ENCODE data around the gene TNS1.

Gene TNS1

GRCh38 chr2:217988014-217988839 lies 14.6 kb downstream of the TNS1 start:
- H3K4me3 ChIP-seq (ENCODE audit: low read depth, low read length) = no peak overlapping the region
- DNase-seq = peak; percentile 84
- peaks cover 50% of the 10 kb centered on the region for H3K36me3 ChIP-seq
- no peaks in the 10 kb centered on the region for H3K27me3 ChIP-seq
- H3K4me1 ChIP-seq = peaks cover 9% of the 10 kb centered on the region
- H3K9me3 ChIP-seq = no peaks in the 10 kb centered on the region
- peak; percentile 89 for TF ChIP-seq CTCF (IDR thresholded peaks at IDR 0.05; ENCODE audit: low read depth, low read length)

- no peak for DNase-seq
- peaks cover 51% of the 10 kb centered on the region for H3K36me3 ChIP-seq
- no peak for TF ChIP-seq CTCF (IDR thresholded peaks at IDR 0.05; ENCODE audit: low read depth, low read length)
Measured at GRCh38 chr2:217987391-217987790, 15.4 kb downstream of the TNS1 start.

GRCh38 chr2:217986256-217986961 lies 16.4 kb downstream of the TNS1 start:
- no peaks in the 10 kb centered on the region for H3K27me3 ChIP-seq
- peaks cover 8% of the 10 kb centered on the region for H3K4me1 ChIP-seq
- TF ChIP-seq CTCF (IDR thresholded peaks at IDR 0.05; ENCODE audit: low read depth, low read length) = no peak
- no peak for DNase-seq
- no peak overlapping the region for H3K4me3 ChIP-seq (ENCODE audit: low read depth, low read length)
- peaks cover 56% of the 10 kb centered on the region for H3K36me3 ChIP-seq
- H3K9me3 ChIP-seq = no peaks in the 10 kb centered on the region

More at GRCh38 chr2:217987391-217987790, 15.4 kb downstream of the TNS1 start:
- Histone ChIP-seq H3K9me3 (no peaks in the 10 kb centered on the region), H3K27me3 (no peaks in the 10 kb centered on the region), H3K4me3 (ENCODE audit: low read depth, low read length) (no peak overlapping the region), H3K4me1 (peaks cover 8% of the 10 kb centered on the region)

- Histone ChIP-seq H3K27me3 (no peaks in the 10 kb centered on the region), H3K4me3 (ENCODE audit: low read depth, low read length) (no peak overlapping the region), H3K36me3 (peaks cover 52% of the 10 kb centered on the region), H3K9me3 (no peaks in the 10 kb centered on the region), H3K4me1 (peaks cover 5% of the 10 kb centered on the region; the same call in 1 of the 2 replicates)
- DNase-seq = no peak
- TF ChIP-seq CTCF (IDR thresholded peaks at IDR 0.05; ENCODE audit: low read depth, low read length) = no peak
Measured at GRCh38 chr2:217983276-217984233, 19.2 kb downstream of the TNS1 start.

- no peaks in the 10 kb centered on the region for H3K4me1 ChIP-seq
- H3K9me3 ChIP-seq = no peaks in the 10 kb centered on the region
- DNase-seq = no peak
- no peak overlapping the region for H3K4me3 ChIP-seq (ENCODE audit: low read depth, low read length)
- peaks cover 55% of the 10 kb centered on the region for H3K36me3 ChIP-seq
- no peak for TF ChIP-seq CTCF (IDR thresholded peaks at IDR 0.05; ENCODE audit: low read depth, low read length)
- no peaks in the 10 kb centered on the region for H3K27me3 ChIP-seq
Measured at GRCh38 chr2:217981971-217982370, 20.8 kb downstream of the TNS1 start.

All from BE2C (cell line).